A549 (cell line): Measurements from ENCODE around the gene FAT1. TPM values are rescaled to one million over a fixed set of nuclear protein-coding genes. Genes with fewer than 3 reads are reported as not detected.

Experiments
- ATAC-seq, 2 experiments: fragments of 200-7000 bp in 1 of 2; fragments of >200 bp in 1 of 2; cut with Nextera tagmentation in 1 of 2; cut with Tn5 transposase in 1 of 2; 3 replicates each; pipeline versions ENCODE4 v1.8.0 to v1.9.1; 2018 to 2020; ENCODE audit warnings: mild to moderate bottlenecking in 1 of 2, moderate library complexity in 1 of 2
- CTCF ChIA-PET: fragments of 300-600 bp; sonication (Branson Sonifier 250); formaldehyde crosslinking; extraction: SDS; loops from one replicate; lab custom pipeline; 2021; ENCODE audit warnings: antibody characterized with exemption, inconsistent platforms; lab: Yijun Ruan, JAX
- POLR2A ChIA-PET: fragments of 350-600 bp; formaldehyde crosslinking; extraction: SDS; loops from one replicate; lab custom pipeline; 2021; ENCODE audit warnings: antibody characterized with exemption, inconsistent platforms; lab: Yijun Ruan, JAX
- DNase-seq, 2 experiments: peaks; one replicate each; pipeline versions ENCODE4 v3.0.0 to v3.0.0-alpha.2; 2011 to 2016; ENCODE audit warnings: low read depth in 1 of 2, low spot score in 1 of 2
- FAIRE-seq: peaks from 2 replicates; lab custom pipeline; 2011; peaks lifted over from hg19 to GRCh38; lab: Jason Lieb, UNC
- H3K27ac ChIP-seq, 2 experiments: fragments of >200 bp; sonication (Bioruptor Twin); formaldehyde crosslinking; 3 replicates each; pipeline ENCODE4 v1.5.1; 2016 to 2017
- H3K4me1 ChIP-seq: fragments of >200 bp; sonication (Bioruptor Twin); formaldehyde crosslinking; 3 replicates; pipeline ENCODE4 v1.6.1; 2016
- H3K4me2 ChIP-seq: fragments of >200 bp; sonication (Bioruptor Twin); formaldehyde crosslinking; 3 replicates; pipeline ENCODE4 v1.6.1; 2016
- H3K4me3 ChIP-seq: fragments of >200 bp; sonication (Bioruptor Twin); formaldehyde crosslinking; 3 replicates; pipeline ENCODE4 v1.5.1; 2016
- H3K9me3 ChIP-seq: fragments of >200 bp; sonication (Bioruptor Twin); formaldehyde crosslinking; 3 replicates; pipeline ENCODE4 v1.6.1; 2016
- BHLHE40 ChIP-seq: IDR thresholded peaks from 2 replicates; pipeline ENCODE4 v1.6.1; 2012; ENCODE audit warnings: low read depth, low read length, inconsistent platforms
- CBX2 ChIP-seq: fragments of 200-600 bp; sonication (generic); IDR thresholded peaks from 2 replicates; pipeline ENCODE4 v1.6.1; 2016; ENCODE audit warnings: low read depth, mild to moderate bottlenecking, borderline replicate concordance
- CHD4 ChIP-seq: fragments of 200-600 bp; sonication (generic); IDR thresholded peaks from 2 replicates; pipeline ENCODE4 v1.6.1; 2016; ENCODE audit warnings: antibody characterized with exemption, mild to moderate bottlenecking, borderline replicate concordance
- EHF ChIP-seq: fragments of 250-450 bp; sonication (Bioruptor Pico); IDR thresholded peaks from 2 replicates; pipeline ENCODE4 v1.5.0; 2020; ENCODE audit warnings: mild to moderate bottlenecking
- ESRRA ChIP-seq: fragments of 150-350 bp; IDR thresholded peaks from 2 replicates; pipeline ENCODE4 v1.6.1; 2014; ENCODE audit warnings: mild to moderate bottlenecking, low read length, borderline replicate concordance
- FOSB ChIP-seq: fragments of 250-450 bp; sonication (Bioruptor Pico); IDR thresholded peaks from 2 replicates; pipeline ENCODE4 v1.5.0; 2020; ENCODE audit warnings: mild to moderate bottlenecking, moderate library complexity
- FOXS1 ChIP-seq: fragments of 250-450 bp; sonication (Bioruptor Pico); IDR thresholded peaks from 2 replicates; pipeline ENCODE4 v1.5.0; 2020; ENCODE audit warnings: mild to moderate bottlenecking, moderate library complexity
- HEYL ChIP-seq: fragments of 250-450 bp; sonication (Bioruptor Pico); IDR thresholded peaks from 2 replicates; pipeline ENCODE4 v1.8.0; 2021; ENCODE audit warnings: mild to moderate bottlenecking, moderate library complexity
- HOXA7 ChIP-seq: fragments of 250-450 bp; sonication (Bioruptor Pico); IDR thresholded peaks from 2 replicates; pipeline ENCODE4 v1.5.0; 2020; ENCODE audit warnings: mild to moderate bottlenecking, moderate library complexity
- HOXB13 ChIP-seq: fragments of 250-450 bp; sonication (Bioruptor Pico); IDR thresholded peaks from 2 replicates; pipeline ENCODE4 v1.5.0; 2020; ENCODE audit warnings: low read depth, mild to moderate bottlenecking, moderate library complexity
- JUNB ChIP-seq: fragments of >200 bp; sonication (Bioruptor Twin); formaldehyde crosslinking; IDR thresholded peaks from 2 replicates; pipeline ENCODE4 v1.6.1; 2016
- KDM1A ChIP-seq: fragments of 200-600 bp; sonication (generic); IDR thresholded peaks from 2 replicates; pipeline ENCODE4 v1.6.1; 2016; ENCODE audit warnings: low read depth, mild to moderate bottlenecking
- POLR2A ChIP-seq: IDR thresholded peaks from 2 replicates; pipeline ENCODE4 v1.6.1; 2012; ENCODE audit warnings: mild to moderate bottlenecking, low read length
- POLR2AphosphoS2 ChIP-seq: conservative IDR thresholded peaks from 2 replicates; pipeline ENCODE4 v1.6.1; 2012; ENCODE audit warnings: low read length, improper control_type of control experiment, inconsistent platforms
- RAD21 ChIP-seq, 2 experiments: fragments of >200 bp in 1 of 2; sonication (Bioruptor Twin) in 1 of 2; formaldehyde crosslinking in 1 of 2; IDR thresholded peaks in 1 of 2; conservative IDR thresholded peaks in 1 of 2; 2 replicates in 1 of 2; 3 replicates in 1 of 2; pipeline ENCODE4 v1.6.1; 2012 to 2018; ENCODE audit warnings: inconsistent platforms in 1 of 2
- RFX5 ChIP-seq: fragments of 450-650 bp; IDR thresholded peaks from 2 replicates; pipeline ENCODE4 v1.7.1; 2014; ENCODE audit warnings: antibody characterized with exemption, mild to moderate bottlenecking, moderate library complexity
- SMC3 ChIP-seq: fragments of >200 bp; sonication (Bioruptor Twin); formaldehyde crosslinking; IDR thresholded peaks from 3 replicates; pipeline ENCODE4 v1.6.1; 2018; ENCODE audit warnings: inconsistent platforms
- TP53 ChIP-seq: fragments of 250-450 bp; sonication (Bioruptor Pico); IDR thresholded peaks from 2 replicates; pipeline ENCODE4 v1.5.0; 2021; ENCODE audit warnings: mild to moderate bottlenecking, moderate library complexity
- ZNF302 ChIP-seq: fragments of 250-450 bp; sonication (Bioruptor Pico); IDR thresholded peaks from 2 replicates; pipeline ENCODE4 v1.9.0; 2021; ENCODE audit warnings: inconsistent platforms, mild to moderate bottlenecking, moderate library complexity
- WGBS: methylation state at CpG from one replicate; pipeline ENCODE4 v1.1.6; 2017; ENCODE audit errors: missing lambda C conversion rate; 5-methylcytosine and 5-hydroxymethylcytosine counted together
- polyA plus RNA-seq, 4 experiments: library from polyadenylated mRNA; depleted of rRNA in 3 of 4; stranded (reverse); fragments of >200 nt; fragmentation: RNase III in 1 of 4; extraction: RNeasy Plus Mini Kit Qiagen cat#74134 plus additional on column Dnase treatment in 1 of 4; gene quantifications; 2 replicates in 3 of 4; 3 replicates in 1 of 4; pipeline ENCODE4 v1.2.3, GENCODE V29; 2011 to 2017
- TF ChIP-seq, protein P1 (sequence below): fragments of 250-450 bp; sonication (Bioruptor Pico); IDR thresholded peaks from 2 replicates; pipeline ENCODE4 v1.5.0; 2021; ENCODE audit warnings: mild to moderate bottlenecking, moderate library complexity, borderline replicate concordance
- TF ChIP-seq, protein P2 (sequence below): IDR thresholded peaks from 2 replicates; pipeline ENCODE4 v1.6.1; 2012
- TF ChIP-seq, protein P3 (sequence below): IDR thresholded peaks from 2 replicates; pipeline ENCODE4 v1.6.1; 2012
- TF ChIP-seq, protein P4 (sequence below): IDR thresholded peaks from 2 replicates; pipeline ENCODE4 v1.6.1; 2012; ENCODE audit warnings: low read depth, borderline replicate concordance

Gene FAT1
- polyA plus RNA-seq, 2 of the 4 experiments (the other 2 are of a cell fraction) = 62.2 to 177 TPM

DNA sequence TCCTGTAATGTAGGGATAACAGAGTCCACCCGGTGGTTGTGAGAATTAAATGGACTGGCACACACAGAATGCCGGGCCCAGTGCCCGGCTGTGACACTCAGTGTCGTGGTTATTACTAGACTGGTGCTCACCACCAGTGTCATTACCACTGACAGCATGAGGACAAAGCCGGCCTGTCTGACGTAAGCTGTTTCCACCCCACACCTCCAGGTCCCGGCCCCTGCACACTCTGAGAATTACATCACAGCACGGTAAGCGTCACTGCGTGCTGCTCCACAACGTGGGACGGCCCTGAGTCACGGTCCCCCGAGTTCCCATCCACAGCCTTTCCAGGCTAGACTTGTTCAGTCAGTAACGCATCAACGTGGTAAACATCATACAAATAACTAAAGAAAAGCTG is 22.9 kb downstream of the FAT1 start (continued):
- TF ChIP-seq, protein P1, sequence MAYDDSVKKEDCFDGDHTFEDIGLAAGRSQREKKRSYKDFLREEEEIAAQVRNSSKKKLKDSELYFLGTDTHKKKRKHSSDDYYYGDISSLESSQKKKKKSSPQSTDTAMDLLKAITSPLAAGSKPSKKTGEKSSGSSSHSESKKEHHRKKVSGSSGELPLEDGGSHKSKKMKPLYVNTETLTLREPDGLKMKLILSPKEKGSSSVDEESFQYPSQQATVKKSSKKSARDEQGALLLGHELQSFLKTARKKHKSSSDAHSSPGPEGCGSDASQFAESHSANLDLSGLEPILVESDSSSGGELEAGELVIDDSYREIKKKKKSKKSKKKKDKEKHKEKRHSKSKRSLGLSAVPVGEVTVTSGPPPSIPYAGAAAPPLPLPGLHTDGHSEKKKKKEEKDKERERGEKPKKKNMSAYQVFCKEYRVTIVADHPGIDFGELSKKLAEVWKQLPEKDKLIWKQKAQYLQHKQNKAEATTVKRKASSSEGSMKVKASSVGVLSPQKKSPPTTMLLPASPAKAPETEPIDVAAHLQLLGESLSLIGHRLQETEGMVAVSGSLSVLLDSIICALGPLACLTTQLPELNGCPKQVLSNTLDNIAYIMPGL (CRISPR knock-in tag) = no peak
- TF ChIP-seq CHD4 (no peak), EHF (CRISPR knock-in tag) (no peak), ESRRA (no peak), FOXS1 (no peak), JUNB (no peak)

DNA sequence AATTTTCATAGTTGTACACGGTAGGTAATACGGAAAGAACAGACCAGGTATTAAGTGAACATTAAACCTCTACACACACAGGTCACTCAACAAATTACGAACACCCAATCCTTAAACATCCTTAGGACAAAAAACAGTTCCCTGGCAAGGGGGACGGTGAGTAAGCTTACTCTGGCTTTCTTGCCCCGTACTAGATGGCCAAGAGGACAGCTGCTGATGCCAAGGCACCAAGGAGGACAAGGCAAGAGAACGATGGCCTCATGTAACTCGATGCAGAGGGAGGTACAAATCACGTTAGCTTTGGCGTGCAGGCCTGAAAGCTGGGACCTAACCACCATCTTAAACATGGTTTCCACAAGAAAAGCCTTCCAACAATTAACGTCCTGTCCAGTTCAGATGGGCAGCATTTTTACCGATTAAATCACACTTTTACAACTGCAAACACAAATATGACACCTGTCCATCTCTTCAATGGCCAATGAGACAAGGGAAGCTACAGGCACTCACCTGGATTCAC is 23.7 kb downstream of the FAT1 start:
- DNase-seq (no peak), FAIRE-seq (no peak), ATAC-seq (no peak; a peak in 1 of 6 replicates)
- no peak overlapping the region for H3K27ac ChIP-seq
- peaks cover 45% of the 10 kb centered on the region for H3K4me1 ChIP-seq
- 92% methylated on average over 11 of the region's 11 CpGs for WGBS
- TF ChIP-seq, protein P2, sequence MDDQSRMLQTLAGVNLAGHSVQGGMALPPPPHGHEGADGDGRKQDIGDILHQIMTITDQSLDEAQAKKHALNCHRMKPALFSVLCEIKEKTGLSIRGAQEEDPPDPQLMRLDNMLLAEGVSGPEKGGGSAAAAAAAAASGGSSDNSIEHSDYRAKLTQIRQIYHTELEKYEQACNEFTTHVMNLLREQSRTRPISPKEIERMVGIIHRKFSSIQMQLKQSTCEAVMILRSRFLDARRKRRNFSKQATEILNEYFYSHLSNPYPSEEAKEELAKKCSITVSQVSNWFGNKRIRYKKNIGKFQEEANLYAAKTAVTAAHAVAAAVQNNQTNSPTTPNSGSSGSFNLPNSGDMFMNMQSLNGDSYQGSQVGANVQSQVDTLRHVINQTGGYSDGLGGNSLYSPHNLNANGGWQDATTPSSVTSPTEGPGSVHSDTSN = no peak
- TF ChIP-seq HOXA7 (CRISPR knock-in tag) (no peak), POLR2AphosphoS2 (no peak), KDM1A (no peak), CBX2 (no peak)
- no peak overlapping the region for H3K4me3 ChIP-seq
- POLR2A ChIA-PET = no interaction called here
- CTCF ChIA-PET = interaction anchor here (0.6 to 2.2 kb wide), 4 partner anchors 20 to 134 kb away, joined by 3 to 7 read pairs (median 4); no protein-coding TSS in a partner anchor
- H3K4me2 ChIP-seq = no peak overlapping the region
- no peaks in the 10 kb centered on the region for H3K9me3 ChIP-seq

DNA sequence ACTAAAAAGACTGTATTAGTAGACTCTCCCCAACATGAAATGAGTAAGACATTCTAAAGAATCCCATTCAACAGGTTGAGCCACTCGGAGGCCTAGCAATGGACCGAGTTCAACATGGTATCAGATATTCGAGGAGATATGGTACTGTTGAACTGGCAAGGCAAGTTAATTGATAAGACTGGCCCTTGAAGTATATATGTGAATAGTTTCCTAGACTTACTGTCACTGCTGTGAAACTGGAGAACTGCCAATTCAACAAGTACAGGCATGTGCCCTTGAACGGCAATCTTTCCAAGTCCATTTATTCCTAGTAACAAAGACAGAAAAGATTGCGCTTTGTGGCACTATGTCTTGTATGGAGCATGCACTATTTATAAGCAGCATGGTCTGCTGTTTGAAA is 24.4 kb downstream of the FAT1 start:
- Histone ChIP-seq H3K27ac (no peak overlapping the region), H3K4me1 (peaks cover 46% of the 10 kb centered on the region), H3K4me3 (no peak overlapping the region), H3K9me3 (no peaks in the 10 kb centered on the region), H3K4me2 (no peak overlapping the region)
- ChIA-PET CTCF (interaction anchor here (0.6 to 2.2 kb wide), 3 partner anchors 30 to 133 kb away, joined by 3 to 6 read pairs (median 3); no protein-coding TSS in a partner anchor), POLR2A (no interaction called here)
- no peak for DNase-seq
- no peak for ATAC-seq
- TF ChIP-seq HEYL (no peak), EHF (CRISPR knock-in tag) (no peak), HOXB13 (no peak), FOXS1 (no peak), CHD4 (no peak), RAD21 (conservative IDR thresholded peaks at IDR 0.05 in 1 of 2, IDR thresholded peaks at IDR 0.05 in 1 of 2) (no peak), ZNF302 (CRISPR knock-in tag) (no peak), RFX5 (no peak), POLR2A (no peak), SMC3 (no peak), FOSB (CRISPR knock-in tag) (no peak), TP53 (no peak), BHLHE40 (no peak)
- TF ChIP-seq, protein P1 (CRISPR knock-in tag) = no peak
- TF ChIP-seq, protein P3, sequence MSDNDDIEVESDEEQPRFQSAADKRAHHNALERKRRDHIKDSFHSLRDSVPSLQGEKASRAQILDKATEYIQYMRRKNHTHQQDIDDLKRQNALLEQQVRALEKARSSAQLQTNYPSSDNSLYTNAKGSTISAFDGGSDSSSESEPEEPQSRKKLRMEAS = no peak
- TF ChIP-seq, protein P4, sequence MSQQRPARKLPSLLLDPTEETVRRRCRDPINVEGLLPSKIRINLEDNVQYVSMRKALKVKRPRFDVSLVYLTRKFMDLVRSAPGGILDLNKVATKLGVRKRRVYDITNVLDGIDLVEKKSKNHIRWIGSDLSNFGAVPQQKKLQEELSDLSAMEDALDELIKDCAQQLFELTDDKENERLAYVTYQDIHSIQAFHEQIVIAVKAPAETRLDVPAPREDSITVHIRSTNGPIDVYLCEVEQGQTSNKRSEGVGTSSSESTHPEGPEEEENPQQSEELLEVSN = no peak
- 84% methylated on average over 5 of the region's 5 CpGs for WGBS
- FAIRE-seq = no peak
